RKO (cell line): ENCODE results near the gene LIX1L.

Experiments
- DNase-seq: peaks from one replicate; pipeline ENCODE4 v3.0.0-alpha.2; 2016; ENCODE audit warnings: low spot score

The LIX1L gene

GRCh38 chr1:145893306-145894055 lies 64.3 kb downstream of the LIX1L start:
- no peak for DNase-seq

DNA sequence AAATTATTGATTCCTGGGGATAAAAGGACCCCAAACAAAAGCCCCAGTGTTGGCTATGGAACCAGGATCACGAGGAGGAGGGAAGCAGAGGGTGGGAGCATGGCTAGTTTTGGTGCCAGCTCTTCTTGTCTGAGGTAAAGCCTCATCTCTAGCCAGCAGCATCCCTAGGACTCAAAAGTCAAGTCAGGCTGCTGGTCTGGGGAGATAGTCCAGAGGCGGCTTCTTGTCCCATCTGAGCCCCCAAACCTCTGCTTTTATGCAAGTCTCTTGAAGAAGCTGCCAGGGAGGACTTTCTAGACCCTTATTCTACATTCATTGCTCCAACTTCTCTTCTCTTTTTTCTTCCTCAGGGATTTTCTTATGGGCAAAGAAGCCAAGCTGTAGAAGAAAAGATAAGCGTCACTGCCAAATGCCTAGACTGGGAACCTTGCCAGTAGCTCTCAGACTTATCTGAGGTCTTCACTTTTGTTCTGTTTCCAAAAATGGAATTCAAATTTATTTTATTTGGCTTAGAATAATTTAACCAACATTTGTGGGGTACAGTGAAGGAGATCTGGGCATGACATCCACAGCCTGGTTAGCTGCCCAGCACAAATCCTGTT lies 65.2 kb downstream of the LIX1L start:
- no peak for DNase-seq

GRCh38 chr1:145891587-145892485 lies 66.0 kb downstream of the LIX1L start:
- peak; percentile 98 for DNase-seq

DNA sequence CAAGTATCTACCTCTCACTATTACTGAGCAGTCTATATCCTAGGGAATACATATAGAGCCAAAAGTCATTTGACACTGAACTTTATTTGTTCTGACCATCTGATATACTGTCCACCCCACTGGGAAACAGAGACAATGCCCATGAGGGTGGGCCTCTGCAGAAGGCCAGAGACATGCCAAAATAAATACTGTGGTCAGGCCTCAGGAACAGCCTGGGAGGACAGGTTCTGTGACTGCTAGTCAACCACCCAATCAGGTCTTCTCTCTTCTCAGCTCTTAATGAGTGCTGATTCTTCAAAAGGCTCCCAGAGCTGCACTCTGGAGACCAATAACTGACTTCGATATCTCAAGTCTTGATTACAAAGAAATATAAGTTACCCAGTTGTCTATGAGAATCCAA lies 66.7 kb downstream of the LIX1L start:
- no peak for DNase-seq

GRCh38 chr1:145889722-145890121 lies 68.1 kb downstream of the LIX1L start:
- no peak for DNase-seq

GRCh38 chr1:145887631-145888030 lies 70.2 kb downstream of the LIX1L start:
- no peak for DNase-seq

DNA sequence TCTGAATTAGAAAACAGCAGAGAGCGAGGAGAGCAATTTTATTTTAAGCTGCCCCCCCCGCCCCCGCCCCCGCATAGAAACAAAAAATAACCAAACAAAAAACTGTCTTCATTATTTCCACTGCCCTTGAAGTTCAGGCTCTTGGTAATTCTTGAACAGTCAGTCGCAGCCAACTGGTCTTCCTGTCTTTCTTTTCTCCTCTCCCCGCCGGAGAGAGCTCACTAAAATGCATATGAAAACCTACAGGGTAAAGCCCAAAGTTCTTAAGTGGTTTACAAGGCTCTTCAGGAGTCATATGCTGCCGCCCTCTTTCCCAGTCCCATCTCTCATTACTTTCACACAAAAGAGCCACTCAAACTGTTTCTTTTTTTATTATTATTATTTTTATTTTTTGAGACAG lies 71.0 kb downstream of the LIX1L start:
- no peak for DNase-seq

GRCh38 chr1:145886390-145886789 lies 71.4 kb downstream of the LIX1L start:
- DNase-seq: no peak

DNA sequence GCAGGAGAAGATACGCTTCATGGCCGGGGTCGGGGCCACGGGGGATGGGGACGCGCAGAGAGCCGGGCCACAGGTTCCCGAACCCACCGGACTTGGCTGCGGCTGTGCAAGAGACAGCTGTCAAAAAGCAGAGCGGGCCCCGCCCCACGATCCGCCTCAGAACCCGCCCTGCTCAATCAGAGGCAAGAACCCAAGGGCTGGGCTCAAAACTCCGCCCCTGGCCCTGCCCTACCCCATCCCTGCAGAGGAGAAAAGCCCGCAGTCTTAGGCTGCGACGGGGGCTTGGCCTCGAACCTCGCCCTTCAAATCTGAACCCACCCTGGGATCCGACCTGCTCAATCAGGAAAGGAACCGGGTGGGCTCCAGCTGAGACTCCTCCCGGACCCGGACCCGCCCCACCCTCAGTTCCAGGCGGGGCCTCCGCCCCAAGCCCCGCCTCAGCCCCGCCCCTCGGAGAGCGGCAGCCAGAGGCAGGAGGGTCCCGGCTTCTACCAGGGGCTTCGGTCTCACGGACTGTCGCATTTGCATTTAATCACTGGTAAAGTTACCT lies 72.0 kb downstream of the LIX1L start, which contains the start of gene ANKRD35:
TSS of gene ANKRD35 (minus strand) at position 129 of the 550 bp plus-strand sequence. CDS start at position 21, 108 bp downstream.
- peak; percentile 79 for DNase-seq

- DNase-seq: no peak
These were observed 73.1 kb downstream of the LIX1L start for GRCh38 chr1:145884675-145885074.
